Effector CD8-positive, alpha-beta T cell (primary cell): ENCODE data around the gene CFAP58.
A peak's percentile ranks its signal among the peaks of the same experiment; 100 is the strongest.

Experiments used
- DNase-seq: peaks from one replicate; lab custom pipeline; 2025; lab: John Stamatoyannopoulos, UW

Gene CFAP58

GRCh38 chr10:104334561-104334960 lies 19.1 kb upstream of the CFAP58 start:
- DNase-seq = no peak

- DNase-seq = no peak
Measured at GRCh38 chr10:104334965-104335650, 18.5 kb upstream of the CFAP58 start.

- DNase-seq = no peak
Measured at GRCh38 chr10:104336821-104337467, 16.7 kb upstream of the CFAP58 start.

- no peak for DNase-seq
Measured at GRCh38 chr10:104337521-104337984, 16.1 kb upstream of the CFAP58 start.

GRCh38 chr10:104337985-104338735 lies 15.5 kb upstream of the CFAP58 start, which contains the start of gene ITPRIP:
TSS of gene ITPRIP (minus strand) at chr10:104338465. CDS start at chr10:104316051, 22,414 bp downstream.
- DNase-seq = peak; percentile 68

GRCh38 chr10:104339469-104340110 lies 14.0 kb upstream of the CFAP58 start:
- no peak for DNase-seq

- DNase-seq = no peak
Measured at GRCh38 chr10:104340111-104340526, 13.5 kb upstream of the CFAP58 start.

- no peak for DNase-seq
Measured at GRCh38 chr10:104340641-104341040, 13.0 kb upstream of the CFAP58 start.

- DNase-seq = no peak
Measured at GRCh38 chr10:104342941-104343411, 10.7 kb upstream of the CFAP58 start.

- no peak for DNase-seq
Measured at GRCh38 chr10:104344219-104344618, 9.4 kb upstream of the CFAP58 start.

GRCh38 chr10:104345515-104345914 lies 8.1 kb upstream of the CFAP58 start:
- no peak for DNase-seq

GRCh38 chr10:104345941-104346340 lies 7.7 kb upstream of the CFAP58 start:
- DNase-seq = no peak

GRCh38 chr10:104347295-104348045 lies 6.2 kb upstream of the CFAP58 start:
- DNase-seq = no peak

- no peak for DNase-seq
Measured at GRCh38 chr10:104348601-104349000, 5.0 kb upstream of the CFAP58 start.

GRCh38 chr10:104349623-104350126 lies 4.0 kb upstream of the CFAP58 start:
- no peak for DNase-seq

- no peak for DNase-seq
Measured at GRCh38 chr10:104350127-104350635, 3.5 kb upstream of the CFAP58 start.

GRCh38 chr10:104351061-104351702 lies 2.5 kb upstream of the CFAP58 start:
- no peak for DNase-seq

GRCh38 chr10:104351919-104352318 lies 1.7 kb upstream of the CFAP58 start:
- DNase-seq = no peak

GRCh38 chr10:104359811-104360210 lies 6.2 kb downstream of the CFAP58 start:
- no peak for DNase-seq

- DNase-seq = no peak
Measured at GRCh38 chr10:104367904-104368303, 14.3 kb downstream of the CFAP58 start.
